HK-2 (cell line): ENCODE results near the gene AK9.

Source experiments
- DNase-seq: peaks from one replicate; pipeline ENCODE4 v3.0.0-alpha.2; 2018; ENCODE audit not compliant: unreplicated experiment

Gene AK9

GRCh38 chr6:109445382-109445781, 245.6 kb downstream of the AK9 start:
- DNase-seq, result no peak

DNA sequence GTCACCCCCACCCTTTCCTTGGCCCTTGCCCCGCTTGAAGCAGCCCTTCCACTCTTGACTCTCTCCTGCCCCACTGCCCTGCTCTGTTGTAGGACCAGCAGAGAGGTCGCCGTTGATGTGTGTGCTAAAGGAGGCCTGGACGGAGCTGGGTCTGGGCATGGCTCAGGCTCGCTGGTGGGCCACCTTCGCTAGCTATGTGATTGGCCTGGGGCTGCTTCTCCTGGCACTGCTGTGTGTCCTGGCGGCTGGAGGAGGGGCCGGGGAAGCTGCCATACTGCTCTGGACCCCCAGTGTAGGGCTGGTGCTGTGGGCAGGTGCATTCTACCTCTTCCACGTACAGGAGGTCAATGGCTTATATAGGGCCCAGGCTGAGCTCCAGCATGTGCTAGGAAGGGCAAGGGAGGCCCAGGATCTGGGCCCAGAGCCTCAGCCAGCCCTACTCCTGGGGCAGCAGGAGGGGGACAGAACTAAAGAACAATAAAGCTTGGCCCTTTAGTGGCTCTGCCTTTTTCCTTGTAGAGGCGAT, 247.5 kb downstream of the AK9 start:
- no peak for DNase-seq
